IMR-90 (cell line): ENCODE results near the gene CFAP43. TPM values are rescaled to one million over a fixed set of nuclear protein-coding genes. Genes with fewer than 3 reads are reported as not detected.

Experiments
- ATAC-seq: fragments of 200-7000 bp; cut with Tn5 transposase; 2 replicates; pipeline ENCODE4 v1.9.1; 2020; ENCODE audit warnings: low read depth, mild to moderate bottlenecking, moderate library complexity
- BruUV-seq: library from RNA; stranded (reverse); fragments of 400-500 nt; replicated peaks from 2 replicates; lab custom pipeline; 2021; lab: Mats Ljungman, UMichigan
- CTCF ChIA-PET: fragments of 300-600 bp; formaldehyde crosslinking; extraction: SDS; loops from one replicate; lab custom pipeline; 2021; ENCODE audit warnings: antibody characterized with exemption; lab: Yijun Ruan, JAX
- POLR2A ChIA-PET: fragments of 300-600 bp; sonication (Branson Sonifier 250); formaldehyde crosslinking; loops from one replicate; lab custom pipeline; 2022; ENCODE audit warnings: antibody characterized with exemption; ENCODE audit not compliant: unreplicated experiment; lab: Charles Lee
- DNase-seq: peaks from one replicate; pipeline ENCODE4 v3.0.0; 2013
- H2AFZ ChIP-seq: replicated peaks from 2 replicates; pipeline ENCODE3; 2013; ENCODE audit warnings: low read length, mild to moderate bottlenecking; ENCODE audit not compliant: poor library complexity
- H2AK5ac ChIP-seq: 2 replicates; pipeline ENCODE4 v1.6.1; 2013; ENCODE audit warnings: low read depth, low read length, inconsistent platforms
- H2AK9ac ChIP-seq: replicated peaks from 2 replicates; pipeline ENCODE3; 2013; ENCODE audit warnings: mild to moderate bottlenecking, low read depth, low read length, moderate library complexity; ENCODE audit not compliant: poor library complexity
- H2BK120ac ChIP-seq: 2 replicates; pipeline ENCODE4 v1.6.1; 2013; ENCODE audit warnings: low read depth, low read length, inconsistent platforms
- H2BK15ac ChIP-seq: 3 replicates; pipeline ENCODE4 v1.6.1; 2013; ENCODE audit warnings: low read depth, low read length, inconsistent platforms
- H2BK20ac ChIP-seq: 2 replicates; pipeline ENCODE4 v1.6.1; 2013; ENCODE audit warnings: low read depth, mild to moderate bottlenecking, inconsistent platforms, low read length, moderate library complexity
- H2BK5ac ChIP-seq: 2 replicates; pipeline ENCODE4 v1.6.1; 2013; ENCODE audit warnings: mild to moderate bottlenecking, low read depth, low read length, inconsistent platforms; ENCODE audit not compliant: poor library complexity, severe bottlenecking
- H3K14ac ChIP-seq: replicated peaks from 2 replicates; pipeline ENCODE4 v1.6.1; 2013; ENCODE audit warnings: low read depth, low read length, inconsistent platforms
- H3K18ac ChIP-seq: 2 replicates; pipeline ENCODE4 v1.6.1; 2013; ENCODE audit warnings: low read depth, low read length, control low read depth
- H3K23ac ChIP-seq: 2 replicates; pipeline ENCODE4 v1.6.1; 2013; ENCODE audit warnings: low read depth, low read length, inconsistent platforms
- H3K27ac ChIP-seq: 2 replicates; pipeline ENCODE4 v1.5.1; 2013; ENCODE audit warnings: mild to moderate bottlenecking, control low read depth, low read length; ENCODE audit not compliant: insufficient read depth
- H3K27me3 ChIP-seq: 2 replicates; pipeline ENCODE4 v1.6.1; 2013; ENCODE audit warnings: low read length; ENCODE audit not compliant: control insufficient read depth, insufficient read depth
- H3K36me3 ChIP-seq: 2 replicates; pipeline ENCODE4 v1.6.1; 2013; ENCODE audit warnings: low read length, mixed read lengths; ENCODE audit not compliant: control insufficient read depth, insufficient read depth
- H3K4ac ChIP-seq: 2 replicates; pipeline ENCODE4 v1.6.1; 2013; ENCODE audit warnings: low read depth, low read length, inconsistent platforms
- H3K4me1 ChIP-seq: 2 replicates; pipeline ENCODE4 v1.6.1; 2013; ENCODE audit warnings: low read length, mixed read lengths; ENCODE audit not compliant: control insufficient read depth, insufficient read depth
- H3K4me2 ChIP-seq: 2 replicates; pipeline ENCODE4 v1.6.1; 2013; ENCODE audit warnings: low read depth, mild to moderate bottlenecking, control low read depth, low read length, moderate library complexity
- H3K4me3 ChIP-seq: 2 replicates; pipeline ENCODE4 v1.5.1; 2013; ENCODE audit warnings: low read depth, mild to moderate bottlenecking, control low read depth, low read length, moderate library complexity; ENCODE audit not compliant: insufficient read depth
- H3K56ac ChIP-seq: 2 replicates; pipeline ENCODE4 v1.6.1; 2013; ENCODE audit warnings: low read length, inconsistent platforms; ENCODE audit not compliant: insufficient read depth; ENCODE audit errors: extremely low read depth
- H3K79me1 ChIP-seq, 2 experiments: 2 replicates each; pipeline ENCODE4 v1.6.1; 2013; ENCODE audit warnings: low read length in 2 of 2, inconsistent platforms in 1 of 2, low read depth in 1 of 2
- H3K9ac ChIP-seq: 2 replicates; pipeline ENCODE4 v1.6.1; 2013; ENCODE audit warnings: low read depth, low read length, control low read depth
- H3K9me1 ChIP-seq: 2 replicates; pipeline ENCODE4 v1.6.1; 2013; ENCODE audit warnings: low read length, inconsistent platforms; ENCODE audit not compliant: insufficient read depth
- H3K9me3 ChIP-seq: 2 replicates; pipeline ENCODE4 v1.6.1; 2013; ENCODE audit warnings: low read length; ENCODE audit not compliant: control insufficient read depth, insufficient read depth
- H4K20me1 ChIP-seq: 2 replicates; pipeline ENCODE4 v1.6.1; 2013; ENCODE audit warnings: low read length, inconsistent platforms; ENCODE audit not compliant: insufficient read depth
- H4K5ac ChIP-seq: 2 replicates; pipeline ENCODE4 v1.6.1; 2013; ENCODE audit warnings: mild to moderate bottlenecking, low read depth, low read length, control low read depth
- H4K8ac ChIP-seq, 2 experiments: 2 replicates each; pipeline ENCODE4 v1.6.1; 2013; ENCODE audit warnings: low read depth in 2 of 2, low read length in 2 of 2, control low read depth in 1 of 2, inconsistent platforms in 1 of 2
- H4K91ac ChIP-seq: 2 replicates; pipeline ENCODE4 v1.6.1; 2013; ENCODE audit warnings: low read depth, low read length, inconsistent platforms; ENCODE audit not compliant: insufficient read depth
- BHLHE40 ChIP-seq: fragments of 150-350 bp; IDR thresholded peaks from 2 replicates; pipeline ENCODE4 v1.6.1; 2016; ENCODE audit warnings: mild to moderate bottlenecking, low read depth, low read length
- NFE2L2 ChIP-seq: fragments of 150-350 bp; IDR thresholded peaks from 2 replicates; pipeline ENCODE4 v1.6.1; 2016; ENCODE audit warnings: low read depth, mild to moderate bottlenecking, low read length
- RAD21 ChIP-seq: IDR thresholded peaks from 2 replicates; pipeline ENCODE4 v1.6.1; 2012; ENCODE audit warnings: low read length, improper control_type of control experiment
- SMC3 ChIP-seq: fragments of 150-350 bp; IDR thresholded peaks from 2 replicates; pipeline ENCODE4 v1.6.1; 2016; ENCODE audit warnings: low read depth, mild to moderate bottlenecking, antibody characterized with exemption, low read length, moderate library complexity
- WGBS, 2 experiments: methylation state at CpG; one replicate each; pipeline versions ENCODE4 v1.1.5 to v1.1.7; 2013; ENCODE audit warnings: missing lambda C conversion rate in 2 of 2; ENCODE audit not compliant: insufficient read length in 1 of 2; ENCODE audit errors: extremely low coverage in 2 of 2; 5-methylcytosine and 5-hydroxymethylcytosine counted together
- dilution Hi-C: fragments of 300-500 bp; cut with HindIII; formaldehyde crosslinking; loops from one replicate; pipeline ENCODE4 v1.14.3; 2018; ENCODE audit warnings: low sequenced_read_pairs; ENCODE audit not compliant: unreplicated experiment
- in situ Hi-C: fragments of 300-500 bp; cut with MboI; formaldehyde crosslinking; loops from 3 replicates; pipeline ENCODE4 v1.14.3; 2019; ENCODE audit warnings: low sequenced_read_pairs, inconsistent platforms, mixed read lengths
- intact Hi-C: fragments of 100-400 bp; cut with micrococcal nuclease; formaldehyde crosslinking; loops from 2 replicates; pipeline ENCODE4 v1.10.0; 2022
- polyA plus RNA-seq, 3 experiments: library from polyadenylated mRNA; depleted of rRNA; stranded (reverse); fragments of >200 nt; gene quantifications; 2 replicates each; pipeline ENCODE4 v1.2.3, GENCODE V29; 2012; ENCODE audit warnings: low replicate concordance in 1 of 3
- total RNA-seq: library from RNA; depleted of rRNA; stranded (reverse); fragments of >200 nt; gene quantifications from 2 replicates; pipeline ENCODE4 v1.2.3, GENCODE V29; 2012

CFAP43 gene
- total and polyA plus RNA-seq, 2 of the 4 experiments (the other 2 are of a cell fraction): under 0.01 to 0.05 TPM

DNA sequence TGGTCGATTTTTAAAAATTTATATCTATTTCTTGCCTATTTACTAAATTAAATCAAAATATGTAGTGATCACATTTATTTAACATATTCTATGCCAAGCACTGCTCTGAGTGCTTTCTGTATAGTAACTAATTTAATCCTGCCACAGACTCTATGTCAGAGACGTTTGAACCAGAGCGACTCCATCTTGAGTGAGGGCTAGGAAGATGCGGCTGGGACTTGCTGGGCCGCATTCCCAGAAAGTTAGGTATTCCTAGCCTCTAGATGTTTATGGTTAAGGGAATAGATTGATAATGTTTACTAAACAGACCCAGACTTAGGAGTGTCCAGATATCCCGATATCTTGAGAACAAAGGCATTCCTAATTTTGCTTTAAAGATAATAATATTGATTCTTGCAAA is 19.3 kb upstream of the CFAP43 start:
- no peak overlapping the region for H3K14ac ChIP-seq
- H3K27me3 ChIP-seq: no peaks in the 10 kb centered on the region
- no peak overlapping the region for H4K5ac ChIP-seq
- ChIA-PET POLR2A (no interaction called here), CTCF (no interaction called here)
- dilution Hi-C loops (no loop called here), intact Hi-C loops (loop anchor here (5.0 kb wide), 1 partner anchor 364 kb away; no protein-coding TSS in a partner anchor), in situ Hi-C loops (no loop called here)
- no peak overlapping the region for H4K8ac ChIP-seq
- H3K36me3 ChIP-seq: no peaks in the 10 kb centered on the region
- no peak overlapping the region for H3K23ac ChIP-seq
- no peak overlapping the region for H3K4me3 ChIP-seq
- no TSS peak for BruUV-seq
- peaks cover 3% of the 10 kb centered on the region; the same call in 1 of the 2 replicates for H4K20me1 ChIP-seq
- no peak overlapping the region for H4K91ac ChIP-seq
- TF ChIP-seq SMC3 (no peak), RAD21 (no peak), NFE2L2 (no peak), BHLHE40 (no peak)
- peaks cover 0 to 11% of the 10 kb centered on the region in 2 experiments; a peak in 2 of 4 replicates for H3K79me1 ChIP-seq
- no peak overlapping the region for H2AFZ ChIP-seq
- DNase-seq (no peak), ATAC-seq (no peak)
- no peak overlapping the region for H3K18ac ChIP-seq
- H2BK5ac ChIP-seq: no peak overlapping the region
- H3K56ac ChIP-seq: no peak overlapping the region
- no peak overlapping the region for H2BK15ac ChIP-seq
- no peak overlapping the region for H2AK9ac ChIP-seq
- H2AK5ac ChIP-seq: no peak overlapping the region
- no peak overlapping the region for H2BK120ac ChIP-seq
- H3K9ac ChIP-seq: no peak overlapping the region
- H3K4me1 ChIP-seq: peaks cover 6% of the 10 kb centered on the region
- H3K27ac ChIP-seq: no peak overlapping the region
- H3K4ac ChIP-seq: no peak overlapping the region
- no peaks in the 10 kb centered on the region for H3K9me3 ChIP-seq
- H3K4me2 ChIP-seq: no peak overlapping the region
- WGBS, 2 experiments: no CpG with 5 or more reads among the region's 6 CpGs
- H2BK20ac ChIP-seq: no peak overlapping the region
- 0 out of 2 replicates have a peak, but pooled peaks cover 2% of the 10 kb centered on the region for H3K9me1 ChIP-seq
